Lung (tissue), 12 donors: Measurements from ENCODE around the gene CHST9. TPM values are rescaled to one million over a fixed set of nuclear protein-coding genes. Genes with fewer than 3 reads are reported as not detected.

ENCODE experiments used
- ATAC-seq: fragments of 200-7000 bp; cut with Tn5 transposase; one replicate; pipeline ENCODE4 v1.9.1; 2020; ENCODE audit warnings: moderate number of reproducible peaks; ENCODE audit not compliant: insufficient read depth, low FRiP score
- DNase-seq, 3 donors: peaks; one replicate each; pipeline ENCODE4 v3.0.0-alpha.2; 2013 to 2017
- H3K27ac ChIP-seq, 2 donors: one replicate each; pipeline ENCODE4 v1.5.1; 2013; ENCODE audit warnings: mild to moderate bottlenecking in 2 of 2, moderate library complexity in 2 of 2, control low read depth in 1 of 2, inconsistent platforms in 1 of 2, low read depth in 1 of 2, low read length in 1 of 2
- H3K27me3 ChIP-seq, 3 donors: one replicate each; pipeline ENCODE4 v1.5.1; 2013; ENCODE audit warnings: low read length in 2 of 3; ENCODE audit not compliant: control insufficient read depth in 3 of 3, insufficient read depth in 3 of 3
- H3K36me3 ChIP-seq, 4 donors: one replicate each; pipeline ENCODE4 v1.5.1; 2013; ENCODE audit warnings: low read length in 4 of 4, mild to moderate bottlenecking in 1 of 4, moderate library complexity in 1 of 4; ENCODE audit not compliant: control insufficient read depth in 4 of 4, insufficient read depth in 4 of 4
- H3K4me1 ChIP-seq, 5 donors: one replicate each; pipeline ENCODE4 v1.5.1; 2013; ENCODE audit warnings: low read length in 5 of 5, mild to moderate bottlenecking in 2 of 5, moderate library complexity in 1 of 5; ENCODE audit not compliant: control insufficient read depth in 5 of 5, insufficient read depth in 5 of 5
- H3K4me3 ChIP-seq: one replicate; pipeline ENCODE4 v1.5.1; 2013; ENCODE audit warnings: mild to moderate bottlenecking, control low read depth, moderate library complexity
- H3K9ac ChIP-seq, 2 donors: one replicate each; pipeline ENCODE4 v1.5.1; 2013; ENCODE audit warnings: low read length in 2 of 2, control low read depth in 1 of 2; ENCODE audit not compliant: insufficient read depth in 1 of 2
- H3K9me3 ChIP-seq, 4 donors: one replicate each; pipeline ENCODE4 v1.5.1; 2013; ENCODE audit warnings: low read length in 3 of 4, mild to moderate bottlenecking in 1 of 4, moderate library complexity in 1 of 4; ENCODE audit not compliant: control insufficient read depth in 4 of 4, insufficient read depth in 3 of 4
- WGBS, 2 donors: extraction: QIAGEN DNeasy Blood & Tissue Kit; methylation state at CpG; one replicate each; pipeline ENCODE4 v1.1.7; 2013; 5-methylcytosine and 5-hydroxymethylcytosine counted together
- polyA plus RNA-seq, 2 donors: library from polyadenylated mRNA; stranded (reverse); fragments of 200-250 nt; gene quantifications; one replicate each; pipeline ENCODE4 v1.2.1, GENCODE V29; 2013
- total RNA-seq, 2 donors: library from RNA; depleted of rRNA in 1 of 2; stranded (reverse); fragments of >200 nt in 1 of 2; gene quantifications; one replicate each; pipeline ENCODE4 v1.2.1, GENCODE V29; 2014 to 2021
- TF ChIP-seq, protein P1 (sequence below): IDR thresholded peaks from 2 replicates; pipeline ENCODE4 v1.5.1; 2012; ENCODE audit warnings: mild to moderate bottlenecking; ENCODE audit errors: control extremely low read depth, extremely low read depth
- donor health status: control.
- donor health status: control.
- donor health status: Bipolar disorder and iron deficiency.
- donor health status: healthy.
- donor health status: DM: yes; HTN: yes; CAD: no.

Gene CHST9
- total and polyA plus RNA-seq, 4 donors, result 2.9 to 19.6 (median 9.8) TPM

DNA sequence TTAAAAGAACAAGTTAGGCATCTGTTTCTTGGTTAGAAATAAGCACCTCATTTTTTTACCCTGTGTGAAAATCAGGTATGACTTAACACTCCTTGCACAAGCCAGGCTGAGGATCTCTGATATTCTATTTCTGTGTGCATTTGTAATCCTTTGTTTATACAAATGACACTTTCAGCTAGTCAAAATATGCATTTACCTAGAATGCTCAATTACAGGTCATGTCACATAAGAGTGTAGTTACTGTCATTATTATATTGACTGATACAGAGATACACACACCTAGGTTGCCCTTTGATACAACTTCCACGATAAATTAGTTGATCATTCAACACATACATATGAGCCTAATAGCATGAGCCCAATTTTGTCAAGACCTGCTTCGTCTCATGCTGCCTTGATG, 144.3 kb downstream of the CHST9 start:
- H3K9ac ChIP-seq, result no peak overlapping the region
- no peak overlapping the region for H3K4me3 ChIP-seq
- peaks cover 0 to 4% (median 0%) of the 10 kb centered on the region in 3 donors for H3K27me3 ChIP-seq
- ATAC-seq (no peak), DNase-seq (no peak)
- no peaks in the 10 kb centered on the region for H3K4me1 ChIP-seq
- no peaks in the 10 kb centered on the region for H3K9me3 ChIP-seq
- TF ChIP-seq, protein P1, sequence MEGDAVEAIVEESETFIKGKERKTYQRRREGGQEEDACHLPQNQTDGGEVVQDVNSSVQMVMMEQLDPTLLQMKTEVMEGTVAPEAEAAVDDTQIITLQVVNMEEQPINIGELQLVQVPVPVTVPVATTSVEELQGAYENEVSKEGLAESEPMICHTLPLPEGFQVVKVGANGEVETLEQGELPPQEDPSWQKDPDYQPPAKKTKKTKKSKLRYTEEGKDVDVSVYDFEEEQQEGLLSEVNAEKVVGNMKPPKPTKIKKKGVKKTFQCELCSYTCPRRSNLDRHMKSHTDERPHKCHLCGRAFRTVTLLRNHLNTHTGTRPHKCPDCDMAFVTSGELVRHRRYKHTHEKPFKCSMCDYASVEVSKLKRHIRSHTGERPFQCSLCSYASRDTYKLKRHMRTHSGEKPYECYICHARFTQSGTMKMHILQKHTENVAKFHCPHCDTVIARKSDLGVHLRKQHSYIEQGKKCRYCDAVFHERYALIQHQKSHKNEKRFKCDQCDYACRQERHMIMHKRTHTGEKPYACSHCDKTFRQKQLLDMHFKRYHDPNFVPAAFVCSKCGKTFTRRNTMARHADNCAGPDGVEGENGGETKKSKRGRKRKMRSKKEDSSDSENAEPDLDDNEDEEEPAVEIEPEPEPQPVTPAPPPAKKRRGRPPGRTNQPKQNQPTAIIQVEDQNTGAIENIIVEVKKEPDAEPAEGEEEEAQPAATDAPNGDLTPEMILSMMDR, result no peak
- no peak overlapping the region for H3K27ac ChIP-seq
- H3K36me3 ChIP-seq, result no peaks in the 10 kb centered on the region
- 73 to 79% methylated on average over 2 of the region's 2 CpGs for WGBS, 2 donors

DNA sequence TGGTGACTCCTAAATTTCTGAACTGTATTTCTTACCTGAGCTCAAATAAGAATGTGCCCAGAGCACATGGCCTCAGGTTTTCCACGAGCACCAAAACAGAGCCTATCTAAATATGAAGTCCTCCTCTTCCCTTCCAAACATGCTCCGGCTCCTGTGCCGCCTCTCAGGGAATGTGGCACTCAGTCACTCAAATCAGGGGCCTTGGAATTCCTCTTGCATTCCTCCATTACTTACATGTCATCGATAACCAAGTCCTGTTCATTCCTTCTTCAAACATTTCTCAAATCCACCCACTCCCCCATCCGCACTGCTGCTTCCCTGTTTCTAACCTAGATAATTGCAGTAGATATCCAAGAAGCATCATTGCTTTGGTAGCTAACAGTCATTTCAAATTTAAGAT, 151.4 kb downstream of the CHST9 start:
- Histone ChIP-seq H3K27ac (no peak overlapping the region), H3K4me3 (no peak overlapping the region), H3K9ac (no peak overlapping the region), H3K36me3 (no peaks in the 10 kb centered on the region), H3K4me1 (no peaks in the 10 kb centered on the region), H3K9me3 (no peaks in the 10 kb centered on the region), H3K27me3 (no peaks in the 10 kb centered on the region)
- 70 to 81% methylated on average over 5 of the region's 5 CpGs for WGBS, 2 donors
- no peak for DNase-seq
- ATAC-seq, result no peak
- TF ChIP-seq, protein P1, result no peak

DNA sequence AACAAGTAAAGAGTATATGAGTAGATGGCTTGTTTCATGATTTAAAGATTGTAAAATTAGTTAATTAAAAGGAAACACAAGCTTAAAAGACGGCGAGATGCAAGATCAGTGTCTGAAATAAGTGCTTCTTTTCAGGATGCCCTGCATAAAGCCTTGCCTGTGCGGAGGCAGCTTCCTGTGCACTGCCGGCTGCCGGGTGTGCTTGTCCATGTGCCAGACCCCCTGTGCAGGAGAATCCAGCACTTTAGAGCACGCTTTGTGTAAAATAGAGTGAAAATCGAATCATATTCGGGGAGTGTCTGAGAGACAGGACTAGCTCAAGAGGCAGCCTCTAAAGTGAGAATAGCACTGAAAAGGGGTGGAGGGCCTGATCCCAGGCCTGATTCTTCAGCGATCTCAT, 154.7 kb downstream of the CHST9 start:
- WGBS, 2 donors, result 70 to 75% methylated on average over 9 of the region's 9 CpGs
- Histone ChIP-seq H3K9ac (no peak overlapping the region), H3K9me3 (no peaks in the 10 kb centered on the region), H3K27me3 (no peaks in the 10 kb centered on the region), H3K4me1 (no peaks in the 10 kb centered on the region), H3K27ac (no peak overlapping the region), H3K36me3 (no peaks in the 10 kb centered on the region), H3K4me3 (no peak overlapping the region)
- no peak for ATAC-seq
- no peak for DNase-seq
- TF ChIP-seq, protein P1, result no peak

DNA sequence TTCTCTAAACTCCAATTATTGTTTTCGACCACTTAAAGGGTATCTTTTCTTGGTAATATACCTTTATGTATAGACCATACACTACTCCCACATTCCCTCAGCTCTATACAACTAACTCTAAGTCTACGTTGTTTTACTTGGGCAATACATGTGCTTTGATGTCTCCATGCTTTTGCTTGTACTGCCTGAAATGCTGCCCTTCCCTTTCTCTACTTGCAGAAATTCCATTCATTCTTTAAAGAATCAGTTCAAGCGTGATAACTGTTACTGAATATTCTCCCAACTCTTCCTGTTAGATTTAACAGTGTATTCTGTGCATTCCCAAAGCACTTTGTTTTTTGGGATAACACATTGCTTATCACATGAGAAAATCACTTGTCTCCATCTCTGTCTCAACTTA, 162.6 kb downstream of the CHST9 start:
- H3K27ac ChIP-seq, result no peak overlapping the region
- no peaks in the 10 kb centered on the region for H3K36me3 ChIP-seq
- DNase-seq, result no peak
- H3K4me1 ChIP-seq, result no peaks in the 10 kb centered on the region
- WGBS, 2 donors, result 43 to 62% methylated on average over 3 of the region's 3 CpGs
- H3K4me3 ChIP-seq, result no peak overlapping the region
- H3K27me3 ChIP-seq, result no peaks in the 10 kb centered on the region
- TF ChIP-seq, protein P1, result no peak
- no peak overlapping the region for H3K9ac ChIP-seq
- no peak for ATAC-seq
- H3K9me3 ChIP-seq, result no peaks in the 10 kb centered on the region
